Umbilical cord (tissue), 2 donors: ENCODE measurements around the gene HACD1. TPM values are rescaled to one million over a fixed set of nuclear protein-coding genes. Genes with fewer than 3 reads are reported as not detected.

Experiments
- DNase-seq: peaks from one replicate; pipeline ENCODE4 v3.0.0-alpha.2; 2015; ENCODE audit warnings: low spot score
- total RNA-seq: library from RNA; depleted of rRNA; stranded (reverse); fragments of >200 nt; gene quantifications from one replicate; pipeline ENCODE4 v1.2.3, GENCODE V29; 2014; ENCODE audit warnings: low replicate concordance; ENCODE audit not compliant: insufficient read depth

Gene HACD1
- 47.2 TPM for total RNA-seq

- DNase-seq = peak; percentile 56
Measured at GRCh38 chr10:17617031-17617911, at the start of gene HACD1. Gene HACD1 (minus strand): TSS chr10:17617374. CDS start chr10:17617339, 35 bp downstream.

- peak; percentile 51 for DNase-seq
Measured at GRCh38 chr10:17665747-17666146, 48.6 kb upstream of the HACD1 start.

GRCh38 chr10:17663450-17663849 lies 46.3 kb upstream of the HACD1 start:
- DNase-seq = no peak

- DNase-seq = no peak
Measured at GRCh38 chr10:17662193-17663138, 45.3 kb upstream of the HACD1 start.

- no peak for DNase-seq
Measured at GRCh38 chr10:17661510-17661909, 44.3 kb upstream of the HACD1 start.

- DNase-seq = no peak
Measured at GRCh38 chr10:17660921-17661320, 43.7 kb upstream of the HACD1 start.

- DNase-seq = no peak
Measured at GRCh38 chr10:17659365-17659764, 42.2 kb upstream of the HACD1 start.

- DNase-seq = no peak
Measured at GRCh38 chr10:17657103-17657500, 39.9 kb upstream of the HACD1 start.

- no peak for DNase-seq
Measured at GRCh38 chr10:17655567-17656146, 38.5 kb upstream of the HACD1 start.

- no peak for DNase-seq
Measured at GRCh38 chr10:17655009-17655408, 37.8 kb upstream of the HACD1 start.

- no peak for DNase-seq
Measured at GRCh38 chr10:17652585-17652984, 35.4 kb upstream of the HACD1 start.

GRCh38 chr10:17651896-17652295 lies 34.7 kb upstream of the HACD1 start:
- peak; percentile 38 for DNase-seq

- no peak for DNase-seq
Measured at GRCh38 chr10:17650416-17650815, 33.2 kb upstream of the HACD1 start.

GRCh38 chr10:17649836-17650235 lies 32.7 kb upstream of the HACD1 start:
- peak; percentile 20 for DNase-seq

GRCh38 chr10:17649052-17649451 lies 31.9 kb upstream of the HACD1 start:
- no peak for DNase-seq

GRCh38 chr10:17648243-17649035 lies 31.3 kb upstream of the HACD1 start:
- no peak for DNase-seq

- no peak for DNase-seq
Measured at GRCh38 chr10:17647326-17647725, 30.2 kb upstream of the HACD1 start.

- DNase-seq = no peak
Measured at GRCh38 chr10:17645621-17646345, 28.6 kb upstream of the HACD1 start.

GRCh38 chr10:17644485-17644943 lies 27.3 kb upstream of the HACD1 start:
- DNase-seq = no peak

- peak; percentile 96 for DNase-seq
Measured at GRCh38 chr10:17643755-17644484, 26.7 kb upstream of the HACD1 start, which contains the start of gene STAM. Gene STAM (plus strand): TSS chr10:17644151. CDS start chr10:17644340, 189 bp downstream.
